ENCODE measurements around the gene NFASC. TPM values are rescaled to one million over a fixed set of nuclear protein-coding genes. Genes with fewer than 3 reads are reported as not detected.

NFASC gene
- total and polyA plus RNA-seq, 9 of the 15 experiments (the other 6 are each of a cell fraction or from before 2014, with no cell fraction given), result 0.03 to 0.16 (median 0.06) TPM; not detected in 6

DNA sequence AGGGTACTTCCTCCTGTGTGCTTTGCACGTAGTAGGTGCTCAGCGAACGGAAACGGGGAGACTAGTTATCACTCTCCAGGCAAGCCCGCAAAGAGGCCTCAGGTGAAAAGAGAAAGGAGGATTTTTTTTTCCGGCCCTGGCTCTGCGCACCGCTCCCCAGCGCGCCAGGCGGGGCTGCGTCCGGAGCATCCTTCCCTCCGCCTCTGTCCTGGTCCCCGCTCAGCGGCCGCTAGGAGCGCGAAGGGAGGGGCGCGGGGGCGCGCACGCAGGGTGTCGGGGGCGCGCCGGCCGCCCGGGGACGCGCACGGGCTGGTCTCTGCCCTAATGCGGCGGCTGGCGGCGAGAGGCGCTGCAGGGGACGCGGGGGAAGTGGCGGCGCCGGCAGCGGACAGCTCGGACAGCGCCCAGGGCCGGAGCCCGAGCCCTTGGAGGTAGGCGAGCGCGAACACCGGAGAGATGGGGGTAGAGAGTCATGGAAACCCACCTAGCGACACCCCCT lies 42.3 kb upstream of the NFASC start:
- Histone ChIP-seq H3K4me2 (ENCODE audit: insufficient read depth, low read length) (no peak overlapping the region), H3K9ac (ENCODE audit: insufficient read depth in 1 of 2, low read depth in 2 of 2, low read length in 2 of 2) (no peak overlapping the region), H3K9me3 (replicated peaks; ENCODE audit: control insufficient read depth, insufficient read depth, low read depth, low read length) (no peaks in the 10 kb centered on the region), H3K79me2 (ENCODE audit: control insufficient read depth, insufficient read depth, low read length) (no peaks in the 10 kb centered on the region), H3K27ac (ENCODE audit: extremely low read depth, low read depth, low read length) (no peak overlapping the region), H3K4me1 (replicated peaks in 1 of 2; ENCODE audit: control insufficient read depth in 2 of 2, insufficient read depth in 2 of 2, low read length in 2 of 2) (peaks cover 0 to 8% of the 10 kb centered on the region in 2 experiments; a peak in 2 of 5 replicates), H2AFZ (ENCODE audit: low read depth, low read length) (no peak overlapping the region), H3K36me3 (ENCODE audit: control insufficient read depth, insufficient read depth, low read length) (no peaks in the 10 kb centered on the region), H3K27me3 (ENCODE audit: control insufficient read depth in 2 of 2, insufficient read depth in 2 of 2, low read length in 2 of 2) (peaks cover 18 to 34% of the 10 kb centered on the region in 2 experiments), H4K20me1 (replicated peaks; ENCODE audit: control insufficient read depth, insufficient read depth, low read length) (peaks cover 15% of the 10 kb centered on the region), H3K4me3 (no peak overlapping the region), H3K9me1 (ENCODE audit: control insufficient read depth, insufficient read depth, low read length) (no peaks in the 10 kb centered on the region)
- POLR2A ChIA-PET, result no interaction called here
- no TSS peak for BruUV-seq (replicated peaks)
- 12% methylated on average over 23 of the region's 53 CpGs for WGBS (ENCODE audit: insufficient coverage, low coverage, missing lambda C conversion rate)
- peak; percentile 69 to 93 (median 85) for DNase-seq (ENCODE audit: extremely low read depth in 1 of 4, low spot score in 3 of 4)
- ATAC-seq, result peak; percentile 93
- FAIRE-seq, result no peak
- CTCF ChIA-PET (ENCODE audit: low intra/inter-chr PET ratio), result interaction anchor here (0.6 kb wide), 1 partner anchor 600 kb away, joined by 3 read pairs; no protein-coding TSS in a partner anchor
- in situ Hi-C loops (cut with MboI), result no loop called here
- intact Hi-C loops (cut with micrococcal nuclease), result loop anchor here (5.0 kb wide), 1 partner anchor 134 kb away; no protein-coding TSS in a partner anchor
- TF ChIP-seq, protein P1, sequence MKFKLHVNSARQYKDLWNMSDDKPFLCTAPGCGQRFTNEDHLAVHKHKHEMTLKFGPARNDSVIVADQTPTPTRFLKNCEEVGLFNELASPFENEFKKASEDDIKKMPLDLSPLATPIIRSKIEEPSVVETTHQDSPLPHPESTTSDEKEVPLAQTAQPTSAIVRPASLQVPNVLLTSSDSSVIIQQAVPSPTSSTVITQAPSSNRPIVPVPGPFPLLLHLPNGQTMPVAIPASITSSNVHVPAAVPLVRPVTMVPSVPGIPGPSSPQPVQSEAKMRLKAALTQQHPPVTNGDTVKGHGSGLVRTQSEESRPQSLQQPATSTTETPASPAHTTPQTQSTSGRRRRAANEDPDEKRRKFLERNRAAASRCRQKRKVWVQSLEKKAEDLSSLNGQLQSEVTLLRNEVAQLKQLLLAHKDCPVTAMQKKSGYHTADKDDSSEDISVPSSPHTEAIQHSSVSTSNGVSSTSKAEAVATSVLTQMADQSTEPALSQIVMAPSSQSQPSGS (CRISPR knock-in tag; IDR thresholded peaks at IDR 0.05), result no peak
- peak; percentile 82 for TF ChIP-seq ZNF766 (CRISPR knock-in tag; conservative IDR thresholded peaks at IDR 0.05)
- TF ChIP-seq, protein P2, sequence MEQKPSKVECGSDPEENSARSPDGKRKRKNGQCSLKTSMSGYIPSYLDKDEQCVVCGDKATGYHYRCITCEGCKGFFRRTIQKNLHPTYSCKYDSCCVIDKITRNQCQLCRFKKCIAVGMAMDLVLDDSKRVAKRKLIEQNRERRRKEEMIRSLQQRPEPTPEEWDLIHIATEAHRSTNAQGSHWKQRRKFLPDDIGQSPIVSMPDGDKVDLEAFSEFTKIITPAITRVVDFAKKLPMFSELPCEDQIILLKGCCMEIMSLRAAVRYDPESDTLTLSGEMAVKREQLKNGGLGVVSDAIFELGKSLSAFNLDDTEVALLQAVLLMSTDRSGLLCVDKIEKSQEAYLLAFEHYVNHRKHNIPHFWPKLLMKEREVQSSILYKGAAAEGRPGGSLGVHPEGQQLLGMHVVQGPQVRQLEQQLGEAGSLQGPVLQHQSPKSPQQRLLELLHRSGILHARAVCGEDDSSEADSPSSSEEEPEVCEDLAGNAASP (IDR thresholded peaks at IDR 0.05), result no peak
- no peak for TF ChIP-seq HDAC2 (IDR thresholded peaks at IDR 0.05)
- peak; percentile 87 for TF ChIP-seq CTBP1 (IDR thresholded peaks at IDR 0.05; ENCODE audit: borderline replicate concordance)
- TF ChIP-seq, protein P3, sequence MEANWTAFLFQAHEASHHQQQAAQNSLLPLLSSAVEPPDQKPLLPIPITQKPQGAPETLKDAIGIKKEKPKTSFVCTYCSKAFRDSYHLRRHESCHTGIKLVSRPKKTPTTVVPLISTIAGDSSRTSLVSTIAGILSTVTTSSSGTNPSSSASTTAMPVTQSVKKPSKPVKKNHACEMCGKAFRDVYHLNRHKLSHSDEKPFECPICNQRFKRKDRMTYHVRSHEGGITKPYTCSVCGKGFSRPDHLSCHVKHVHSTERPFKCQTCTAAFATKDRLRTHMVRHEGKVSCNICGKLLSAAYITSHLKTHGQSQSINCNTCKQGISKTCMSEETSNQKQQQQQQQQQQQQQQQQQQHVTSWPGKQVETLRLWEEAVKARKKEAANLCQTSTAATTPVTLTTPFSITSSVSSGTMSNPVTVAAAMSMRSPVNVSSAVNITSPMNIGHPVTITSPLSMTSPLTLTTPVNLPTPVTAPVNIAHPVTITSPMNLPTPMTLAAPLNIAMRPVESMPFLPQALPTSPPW (CRISPR knock-in tag; IDR thresholded peaks at IDR 0.05), result peak; percentile 61
- TF ChIP-seq, protein P4, sequence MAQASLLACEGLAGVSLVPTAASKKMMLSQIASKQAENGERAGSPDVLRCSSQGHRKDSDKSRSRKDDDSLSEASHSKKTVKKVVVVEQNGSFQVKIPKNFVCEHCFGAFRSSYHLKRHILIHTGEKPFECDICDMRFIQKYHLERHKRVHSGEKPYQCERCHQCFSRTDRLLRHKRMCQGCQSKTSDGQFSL (CRISPR knock-in tag; IDR thresholded peaks at IDR 0.05), result peak; percentile 66
- TF ChIP-seq, protein P4 (tag; IDR thresholded peaks at IDR 0.05), result no peak
- TF ChIP-seq TBL1XR1 (IDR thresholded peaks at IDR 0.05; ENCODE audit: low read length in 2 of 2), result no peak
- TF ChIP-seq HNRNPLL (IDR thresholded peaks at IDR 0.05; ENCODE audit: low read depth, low read length, poor library complexity, severe bottlenecking), result peak; percentile 39
- 0 out of 2 replicates have a peak, but pooled peaks have one; percentile 52 for TF ChIP-seq RB1 (IDR thresholded peaks at IDR 0.05; ENCODE audit: low read depth)
- TF ChIP-seq KLF16 (IDR thresholded peaks at IDR 0.05), result no peak

All from K562 (cell line).